Stimulated activated CD8-positive, alpha-beta memory T cell treated with anti-CD3 and anti-CD28 coated beads, Interleukin-12 subunit alpha, Interleukin-12 subunit beta, amount 100 ng/mL, for 24 hours (primary cell): Measurements from ENCODE around the gene SART1.

Experiments used
- DNase-seq: peaks from one replicate; pipeline ENCODE4 v3.0.0-alpha.2; 2020; ENCODE audit errors: extremely low read depth

The SART1 gene

DNA sequence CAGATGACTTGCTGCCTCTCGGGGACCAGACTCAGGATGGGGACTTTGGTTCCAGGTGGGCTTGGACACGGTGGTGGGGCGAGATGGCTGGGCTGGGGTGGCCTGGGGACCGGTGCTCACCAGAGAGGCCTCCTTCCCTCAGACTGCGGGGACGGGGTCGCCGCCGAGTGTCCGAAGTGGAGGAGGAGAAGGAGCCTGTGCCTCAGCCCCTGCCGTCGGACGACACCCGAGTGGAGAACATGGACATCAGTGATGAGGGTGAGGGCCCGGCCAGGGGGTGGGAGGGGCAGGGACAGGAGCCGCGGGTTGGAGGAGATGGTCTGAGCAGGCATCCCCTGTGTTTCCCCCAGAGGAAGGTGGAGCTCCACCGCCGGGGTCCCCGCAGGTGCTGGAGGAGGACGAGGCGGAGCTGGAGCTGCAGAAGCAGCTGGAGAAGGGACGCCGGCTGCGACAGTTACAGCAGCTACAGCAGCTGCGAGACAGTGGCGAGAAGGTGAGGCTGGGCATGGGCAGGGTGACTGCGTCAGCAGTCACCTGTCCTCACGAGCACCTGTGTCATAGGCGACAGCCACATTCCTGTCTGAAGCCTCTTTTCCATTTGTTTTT lies 5.9 kb downstream of the SART1 start:
- DNase-seq = no peak

GRCh38 chr11:65968600-65969482 lies 7.3 kb downstream of the SART1 start:
- DNase-seq = no peak

DNA sequence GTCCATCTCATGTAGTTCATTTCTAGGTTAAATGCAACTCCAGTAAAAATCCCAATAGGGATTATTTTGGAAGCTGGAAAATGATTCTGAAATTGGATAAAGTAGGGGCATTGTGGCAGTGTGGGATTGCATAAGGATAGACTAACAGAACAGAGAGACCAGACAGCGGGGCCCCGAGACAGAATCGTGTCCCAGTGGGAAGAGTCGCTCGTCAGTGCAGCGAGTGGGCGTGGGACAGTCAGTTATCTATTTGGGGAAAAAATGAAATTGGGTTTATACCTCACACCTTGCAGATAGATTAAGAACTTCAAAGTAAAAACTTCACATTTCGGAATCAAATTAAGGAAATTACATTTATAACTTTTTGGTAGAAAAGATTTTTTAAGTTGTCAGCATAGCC lies 10.6 kb downstream of the SART1 start:
- no peak for DNase-seq

GRCh38 chr11:65973439-65974110 lies 12.0 kb downstream of the SART1 start:
- DNase-seq = no peak

- DNase-seq = no peak
Measured at GRCh38 chr11:65975771-65976170, 14.2 kb downstream of the SART1 start.

- DNase-seq = no peak
Measured at GRCh38 chr11:65976216-65977176, 15.0 kb downstream of the SART1 start.

DNA sequence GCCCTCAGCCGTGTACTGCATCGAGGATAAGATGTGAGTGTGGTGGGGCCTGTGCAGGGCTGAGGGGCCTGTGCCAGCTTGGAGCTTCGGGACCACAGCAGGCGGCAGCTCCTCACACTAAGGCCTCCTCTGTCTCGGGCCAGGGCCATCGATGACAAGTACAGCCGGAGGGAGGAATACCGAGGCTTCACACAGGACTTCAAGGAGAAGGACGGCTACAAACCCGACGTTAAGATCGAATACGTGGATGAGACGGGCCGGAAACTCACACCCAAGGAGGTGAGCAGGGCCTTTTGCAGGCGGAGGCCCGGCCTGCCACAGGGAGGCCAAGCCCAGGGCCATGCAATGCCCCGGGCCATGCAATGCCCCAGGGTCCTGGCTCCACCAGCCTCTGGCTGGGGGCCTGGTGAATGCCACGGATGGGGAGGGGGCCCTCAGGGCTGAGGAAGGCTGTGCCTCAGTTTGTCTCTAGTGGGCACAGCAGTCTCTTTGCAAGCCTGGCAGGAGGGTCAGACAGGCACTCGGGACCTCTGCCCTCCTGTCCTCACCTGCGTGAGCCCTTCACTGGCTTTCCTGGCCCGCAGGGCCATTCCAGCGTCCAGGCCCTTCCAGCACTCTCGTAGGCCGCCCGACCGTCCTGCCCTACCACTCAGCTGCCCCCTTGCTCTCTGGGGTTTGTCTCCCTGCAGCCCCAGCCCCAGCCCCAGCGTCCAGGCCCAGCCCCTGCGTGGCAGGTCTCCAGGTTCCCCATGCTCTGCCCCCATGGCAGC lies 16.3 kb downstream of the SART1 start:
- no peak for DNase-seq

- no peak for DNase-seq
Measured at GRCh38 chr11:65978391-65979238, 17.1 kb downstream of the SART1 start.

GRCh38 chr11:65979261-65979759 lies 17.8 kb downstream of the SART1 start:
- DNase-seq = no peak

- DNase-seq = no peak
Measured at GRCh38 chr11:65981101-65981740, 19.7 kb downstream of the SART1 start.

DNA sequence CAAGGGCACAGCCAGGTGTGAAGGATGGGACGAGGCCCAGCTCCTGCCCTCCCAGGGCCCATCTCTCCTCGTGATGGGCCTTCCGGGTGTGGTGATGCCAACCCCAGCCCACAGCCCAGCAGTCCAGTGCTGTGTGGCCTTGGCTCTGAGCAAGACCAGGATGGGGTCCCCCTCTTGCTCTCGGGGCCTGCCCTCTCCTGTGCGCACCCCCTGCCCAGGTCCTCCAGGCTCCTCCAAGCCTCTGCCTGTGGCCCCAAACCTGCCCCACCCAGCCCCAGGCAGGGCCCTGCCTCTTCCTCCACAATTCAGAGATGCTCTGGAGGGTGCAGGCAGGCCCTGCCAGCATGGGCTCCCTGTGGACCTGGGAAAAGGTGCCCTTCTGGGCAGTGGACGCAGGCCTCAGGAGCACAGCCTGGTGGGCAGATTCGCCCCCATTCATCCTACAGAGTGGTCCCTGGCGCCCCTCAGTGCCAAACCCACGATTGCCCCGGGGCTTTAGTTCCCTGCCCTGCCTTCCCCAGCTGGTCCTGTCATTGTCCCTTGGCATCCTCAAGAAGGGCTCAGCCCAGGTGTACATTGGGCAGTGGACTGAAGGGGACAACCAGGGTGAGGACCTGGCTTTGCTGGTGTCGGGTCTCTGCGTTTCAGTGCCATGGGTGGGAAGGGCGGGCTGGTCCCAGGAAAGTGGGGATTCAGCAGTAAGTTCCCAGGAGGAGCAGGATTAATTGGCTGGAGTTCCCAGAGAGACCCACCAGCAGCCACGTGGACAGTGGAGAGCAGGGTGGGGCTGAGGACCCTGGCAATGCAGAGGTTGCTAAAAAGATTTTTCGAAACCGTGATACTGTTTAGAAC lies 20.7 kb downstream of the SART1 start:
- DNase-seq = no peak

DNA sequence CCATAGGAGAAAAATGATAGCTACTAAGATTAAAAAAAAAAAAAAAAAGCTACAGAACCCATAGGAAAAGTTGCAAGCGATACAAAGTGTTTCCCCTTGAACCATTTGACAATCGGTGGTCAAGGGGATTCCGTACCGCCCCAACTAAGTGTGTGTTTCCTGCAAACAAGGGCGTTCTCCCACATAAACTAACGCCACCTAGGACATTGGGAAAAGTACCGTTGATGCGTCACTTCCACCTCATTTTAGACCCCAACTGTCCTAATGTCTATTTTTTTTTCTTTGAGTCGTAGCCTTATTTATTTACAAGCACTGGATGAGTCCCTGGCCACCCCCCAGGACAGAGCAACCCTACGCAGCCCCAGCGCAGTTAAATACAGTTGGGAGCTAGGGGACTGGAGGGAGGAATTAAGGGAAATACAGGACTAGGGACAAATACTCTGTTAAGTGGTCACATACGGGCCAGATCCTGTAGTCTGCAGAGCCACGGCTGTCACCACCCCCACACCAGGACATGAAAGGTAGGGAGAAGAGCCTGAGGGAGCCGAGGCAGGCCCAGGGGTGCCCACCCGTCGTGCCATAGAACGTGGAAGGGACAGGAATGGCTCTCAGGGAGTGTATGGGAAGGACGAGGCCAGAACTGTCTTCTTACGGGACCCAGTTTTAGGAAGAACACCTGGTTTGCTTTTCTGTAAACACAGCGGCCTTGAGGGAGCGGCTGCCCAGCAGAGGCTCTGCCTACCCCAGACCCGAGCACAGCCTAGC lies 21.5 kb downstream of the SART1 start:
- no peak for DNase-seq

- DNase-seq = no peak
Measured at GRCh38 chr11:65983589-65983987, 22.1 kb downstream of the SART1 start.

- DNase-seq = no peak
Measured at GRCh38 chr11:65987336-65987735, 25.8 kb downstream of the SART1 start.

DNA sequence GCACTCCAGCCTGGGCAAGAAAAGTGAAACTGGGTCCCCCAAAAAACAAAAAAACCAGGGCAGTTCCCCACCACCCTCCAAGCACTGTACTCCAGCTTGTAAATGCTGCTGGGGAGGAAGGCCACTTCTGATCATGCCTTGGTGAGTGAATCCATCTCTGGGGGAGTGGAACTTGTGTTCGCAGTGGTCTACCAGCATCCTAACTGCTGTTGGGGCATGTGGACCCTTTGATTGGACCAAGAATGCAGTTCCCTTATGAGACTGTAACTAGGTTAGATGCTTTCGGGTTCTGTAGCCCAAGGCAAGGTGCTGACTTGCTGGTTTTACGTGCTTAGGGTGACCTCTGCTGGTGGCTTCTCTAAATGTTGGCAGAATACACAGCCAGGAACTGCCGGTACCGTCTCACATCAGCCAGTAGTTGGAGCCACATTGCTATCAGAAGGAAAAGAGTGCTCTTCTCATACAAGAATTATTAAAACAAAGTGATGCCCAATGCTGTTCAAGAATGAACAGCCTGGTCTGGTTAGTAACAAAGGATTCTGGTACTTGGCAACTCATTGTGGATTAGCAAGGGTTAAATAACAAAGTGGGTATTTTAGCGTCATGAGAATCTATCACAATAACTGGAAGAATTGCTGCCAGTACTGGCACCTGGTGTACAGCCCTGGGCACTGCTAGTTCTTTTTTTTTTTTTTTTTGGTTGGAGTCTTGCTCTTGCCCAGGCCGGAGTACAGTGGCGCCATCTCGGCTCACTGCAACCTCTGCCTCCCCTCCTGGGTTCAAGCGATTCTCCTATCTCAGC lies 27.5 kb downstream of the SART1 start:
- DNase-seq = peak; percentile 71

GRCh38 chr11:65992056-65992455 lies 30.5 kb downstream of the SART1 start:
- no peak for DNase-seq

DNA sequence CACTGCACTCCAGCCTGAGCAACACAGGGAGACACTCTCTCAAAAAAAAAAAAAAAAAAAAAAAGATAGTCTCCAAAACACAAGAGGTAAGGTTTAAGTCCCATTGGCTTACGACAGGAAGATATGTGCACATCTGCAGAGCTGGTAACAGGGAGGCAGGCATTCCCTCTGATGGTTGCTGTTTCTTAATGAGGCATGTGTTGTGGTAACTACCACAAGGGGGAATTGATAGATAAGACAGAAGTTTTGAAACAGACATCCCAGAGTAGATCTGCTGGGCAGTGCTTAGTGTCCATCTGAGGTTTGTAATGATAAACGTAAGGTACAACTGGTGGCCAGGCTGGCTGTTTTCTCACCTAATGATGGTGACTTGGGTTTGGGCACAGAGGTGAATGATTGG lies 35.8 kb downstream of the SART1 start:
- DNase-seq = no peak
